Panc1 (cell line): ENCODE results near the gene TIGD6. TPM values are rescaled to one million over a fixed set of nuclear protein-coding genes. Genes with fewer than 3 reads are reported as not detected.

Source experiments
- ATAC-seq: fragments of 200-7000 bp; cut with Tn5 transposase; 2 replicates; pipeline ENCODE4 v1.9.1; 2020; ENCODE audit warnings: mild to moderate bottlenecking, moderate library complexity
- BruUV-seq: library from RNA; stranded (reverse); fragments of 400-500 nt; replicated peaks from 2 replicates; lab custom pipeline; 2021; lab: Mats Ljungman, UMichigan
- CTCF ChIA-PET: fragments of 300-600 bp; sonication (Branson Sonifier 250); formaldehyde crosslinking; loops from one replicate; lab custom pipeline; 2022; ENCODE audit warnings: antibody characterized with exemption; lab: Charles Lee
- POLR2A ChIA-PET: fragments of 300-600 bp; sonication (Branson Sonifier 250); formaldehyde crosslinking; loops from one replicate; lab custom pipeline; 2022; ENCODE audit warnings: antibody characterized with exemption; lab: Charles Lee
- DNase-seq: peaks from one replicate; pipeline ENCODE4 v3.0.0-alpha.2; 2010; ENCODE audit warnings: low read depth, low spot score
- H3K27ac ChIP-seq: 2 replicates; pipeline ENCODE4 v1.5.1; 2011; ENCODE audit warnings: mild to moderate bottlenecking, low read length, inconsistent platforms
- H3K27me3 ChIP-seq: fragments of 200-500 bp; sonication (Bioruptor generic); 2 replicates; pipeline ENCODE4 v1.6.0; 2014; ENCODE audit warnings: low read length, inconsistent platforms; ENCODE audit not compliant: control insufficient read depth, insufficient read depth
- H3K36me3 ChIP-seq: fragments of 200-500 bp; sonication (Bioruptor generic); 2 replicates; pipeline ENCODE4 v1.5.1; 2014; ENCODE audit warnings: inconsistent platforms, mild to moderate bottlenecking, low read length, moderate library complexity; ENCODE audit not compliant: control insufficient read depth, insufficient read depth
- H3K4me1 ChIP-seq: 2 replicates; pipeline ENCODE4 v1.5.1; 2011; ENCODE audit warnings: inconsistent platforms, mild to moderate bottlenecking, low read length, moderate library complexity; ENCODE audit not compliant: control insufficient read depth, insufficient read depth
- H3K4me3 ChIP-seq, 2 experiments: 2 replicates each; pipeline ENCODE4 v1.5.1; 2011 to 2012; ENCODE audit warnings: low read depth in 2 of 2, low read length in 2 of 2, mild to moderate bottlenecking in 2 of 2, inconsistent platforms in 1 of 2, moderate library complexity in 1 of 2
- H3K9me3 ChIP-seq: fragments of 200-500 bp; sonication (Bioruptor generic); 2 replicates; pipeline ENCODE4 v1.5.1; 2014; ENCODE audit warnings: low read depth, mild to moderate bottlenecking, inconsistent platforms, low read length, moderate library complexity; ENCODE audit not compliant: control insufficient read depth, insufficient read depth
- CTCF ChIP-seq: fragments of 450-650 bp; IDR thresholded peaks from 2 replicates; pipeline ENCODE4 v1.5.1; 2017; ENCODE audit warnings: mild to moderate bottlenecking
- POLR2AphosphoS5 ChIP-seq: IDR thresholded peaks from 2 replicates; pipeline ENCODE4 v1.6.1; 2012; ENCODE audit warnings: mild to moderate bottlenecking, low read depth, low read length, moderate library complexity
- REST ChIP-seq, 2 experiments: IDR thresholded peaks; 2 replicates each; pipeline ENCODE4 v1.6.1; 2011 to 2012; ENCODE audit warnings: low read depth in 2 of 2, control low read depth in 1 of 2, low read length in 1 of 2, mild to moderate bottlenecking in 1 of 2, moderate library complexity in 1 of 2; ENCODE audit not compliant: insufficient read depth in 1 of 2
- SIN3A ChIP-seq: IDR thresholded peaks from 2 replicates; pipeline ENCODE4 v1.6.1; 2012; ENCODE audit warnings: low read depth, mild to moderate bottlenecking, low read length, moderate library complexity, borderline replicate concordance; ENCODE audit not compliant: insufficient read depth
- TCF7L2 ChIP-seq: IDR thresholded peaks from 2 replicates; pipeline ENCODE4 v1.6.1; 2011; ENCODE audit warnings: mild to moderate bottlenecking, low read depth, low read length, inconsistent platforms
- in situ Hi-C: cut with HindIII; loops from 2 replicates; pipeline ENCODE4 v1.10.0; 2016; ENCODE audit warnings: low sequenced_read_pairs, low pct_unique_long_range_greater_than_20kb
- intact Hi-C: fragments of 100-400 bp; cut with micrococcal nuclease; formaldehyde crosslinking; loops from one replicate; pipeline ENCODE4 v1.10.0; 2022; ENCODE audit not compliant: unreplicated experiment
- total RNA-seq: library from RNA; stranded (reverse); gene quantifications from one replicate; pipeline ENCODE4 v1.2.1, GENCODE V29; 2021; ENCODE audit not compliant: unreplicated experiment

The TIGD6 gene
- total RNA-seq, 1 experiment from 2014 or later, result 7.1 TPM

- no peak for TF ChIP-seq SIN3A
- TF ChIP-seq REST (IDR thresholded peaks at IDR 0.05; ENCODE audit: insufficient read depth in 1 of 2, low read depth in 2 of 2, low read length in 1 of 2), result no peak
- no peak for TF ChIP-seq TCF7L2
- TF ChIP-seq CTCF, result no peak
- TF ChIP-seq POLR2AphosphoS5, result no peak
- in situ Hi-C loops, result no loop called here
- Histone ChIP-seq H3K27me3 (no peaks in the 10 kb centered on the region), H3K4me1 (no peaks in the 10 kb centered on the region), H3K27ac (no peak overlapping the region), H3K4me3 (no peak overlapping the region), H3K9me3 (no peaks in the 10 kb centered on the region), H3K36me3 (peaks cover 47% of the 10 kb centered on the region)
- ATAC-seq (no peak; the same call in 1 of the 2 replicates), DNase-seq (no peak)
- POLR2A ChIA-PET, result interaction anchor here (0.6 kb wide), 1 partner anchor 36 kb away, joined by 5 read pairs; no protein-coding TSS in a partner anchor
- BruUV-seq, result no TSS peak
- intact Hi-C loops, result no loop called here
- CTCF ChIA-PET, result no interaction called here
These were observed 43.3 kb upstream of the TIGD6 start for GRCh38 chr5:150043657-150044328.

- TF ChIP-seq POLR2AphosphoS5 (no peak), TCF7L2 (no peak), CTCF (no peak), REST (IDR thresholded peaks at IDR 0.05; ENCODE audit: insufficient read depth in 1 of 2, low read depth in 2 of 2, low read length in 1 of 2) (no peak), SIN3A (no peak)
- POLR2A ChIA-PET, result no interaction called here
- peaks cover 43% of the 10 kb centered on the region for H3K36me3 ChIP-seq
- no peak overlapping the region for H3K4me3 ChIP-seq
- no peak for DNase-seq
- H3K4me1 ChIP-seq, result no peaks in the 10 kb centered on the region
- CTCF ChIA-PET, result interaction anchor here (0.6 kb wide), 1 partner anchor 51 kb away, joined by 5 read pairs; no protein-coding TSS in a partner anchor
- in situ Hi-C loops (no loop called here), intact Hi-C loops (no loop called here)
- H3K27me3 ChIP-seq, result no peaks in the 10 kb centered on the region
- H3K27ac ChIP-seq, result no peak overlapping the region
- no peak for ATAC-seq
- H3K9me3 ChIP-seq, result no peaks in the 10 kb centered on the region
- no TSS peak for BruUV-seq
These were observed 42.0 kb upstream of the TIGD6 start for GRCh38 chr5:150042459-150042858.
